Liver (tissue), 3 donors: ENCODE data around the gene SDSL.

Experiments
- EGR1 ChIP-seq, 2 donors: IDR thresholded peaks; 2 replicates each; pipeline ENCODE4 v1.6.1; 2016 to 2018; ENCODE audit warnings: antibody characterized with exemption in 2 of 2, low read depth in 2 of 2
- GABPA ChIP-seq, 2 donors: IDR thresholded peaks in 1 of 2; conservative IDR thresholded peaks in 1 of 2; 2 replicates each; pipeline ENCODE4 v1.6.1; 2016; ENCODE audit warnings: antibody characterized with exemption in 2 of 2, mild to moderate bottlenecking in 1 of 2, moderate library complexity in 1 of 2
- JUND ChIP-seq, 2 donors: IDR thresholded peaks; 2 replicates each; pipeline ENCODE4 v1.6.1; 2016; ENCODE audit warnings: antibody characterized with exemption in 2 of 2
- RAD21 ChIP-seq, 2 donors: IDR thresholded peaks; 2 replicates each; pipeline ENCODE4 v1.6.1; 2016; ENCODE audit warnings: antibody characterized with exemption in 2 of 2, mild to moderate bottlenecking in 2 of 2
- SP1 ChIP-seq: IDR thresholded peaks from 2 replicates; pipeline ENCODE4 v1.6.1; 2018; ENCODE audit warnings: antibody characterized with exemption, mild to moderate bottlenecking
- TAF1 ChIP-seq: conservative IDR thresholded peaks from 2 replicates; pipeline ENCODE4 v1.6.1; 2016; ENCODE audit warnings: antibody characterized with exemption, mild to moderate bottlenecking
- TF ChIP-seq, protein P1 (sequence below): fragments of 150-350 bp; IDR thresholded peaks from 2 replicates; pipeline ENCODE4 v1.5.1; 2017; ENCODE audit warnings: improper control_type of control experiment, low read depth, low read length; ENCODE audit not compliant: missing input control
- TF ChIP-seq, protein P2 (sequence below): IDR thresholded peaks from 2 replicates; pipeline ENCODE4 v1.6.1; 2016; ENCODE audit warnings: antibody characterized with exemption, mild to moderate bottlenecking
- TF ChIP-seq, protein P3 (sequence below): IDR thresholded peaks from 2 replicates; pipeline ENCODE4 v1.6.1; 2016; ENCODE audit warnings: antibody characterized with exemption
- TF ChIP-seq, protein P4 (sequence below): IDR thresholded peaks from 2 replicates; pipeline ENCODE4 v1.6.1; 2016; ENCODE audit warnings: antibody characterized with exemption
- donor health status: healthy.
- donor health status: healthy.

DNA sequence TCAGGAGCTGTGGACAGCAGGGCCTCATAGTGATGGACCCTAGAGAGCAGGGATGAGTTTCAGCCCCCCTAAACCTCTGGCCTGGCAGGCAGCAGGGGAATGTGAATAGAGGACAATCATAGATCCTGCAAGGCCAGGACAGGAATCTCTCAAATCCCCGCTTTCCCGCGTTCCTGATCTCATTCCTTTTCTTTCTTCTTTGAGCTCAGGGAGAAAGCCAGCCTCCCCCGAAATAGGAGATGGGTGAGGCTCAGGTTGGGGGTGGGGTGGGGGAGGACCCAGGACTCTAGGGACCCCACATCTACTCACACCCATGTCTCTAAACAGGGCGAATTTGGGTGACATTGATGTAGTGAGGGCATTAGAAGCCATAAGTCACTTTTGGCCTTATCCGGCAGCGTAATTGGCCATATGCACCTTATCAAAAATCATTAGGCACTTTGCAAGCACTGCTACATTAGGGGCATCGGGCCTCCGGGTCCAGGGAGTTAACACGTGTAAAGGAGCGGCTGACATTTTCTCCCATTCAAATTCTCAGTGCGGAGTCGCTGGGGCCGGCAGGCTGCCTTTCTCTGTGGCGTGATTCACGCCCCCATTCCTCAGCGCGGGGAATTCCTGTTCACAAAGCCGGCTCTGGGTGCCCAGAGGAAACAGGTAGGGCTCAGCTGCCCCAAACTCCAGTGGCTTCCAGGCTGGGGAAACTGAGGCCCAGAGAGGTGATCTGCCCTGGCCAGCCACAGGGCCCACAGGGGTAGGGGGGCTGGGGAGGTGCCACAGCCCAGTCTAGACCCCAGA lies 48.0 kb downstream of the SDSL start:
- TF ChIP-seq SP1 (no peak), GABPA (IDR thresholded peaks at IDR 0.05 in 1 of 2, conservative IDR thresholded peaks at IDR 0.05 in 1 of 2) (no peak), RAD21 (IDR thresholded peaks at IDR 0.05) (no peak), JUND (IDR thresholded peaks at IDR 0.05) (no peak), TAF1 (no peak), EGR1 (IDR thresholded peaks at IDR 0.05; ENCODE audit: low read depth in 2 of 2) (no peak)
- TF ChIP-seq, protein P1, sequence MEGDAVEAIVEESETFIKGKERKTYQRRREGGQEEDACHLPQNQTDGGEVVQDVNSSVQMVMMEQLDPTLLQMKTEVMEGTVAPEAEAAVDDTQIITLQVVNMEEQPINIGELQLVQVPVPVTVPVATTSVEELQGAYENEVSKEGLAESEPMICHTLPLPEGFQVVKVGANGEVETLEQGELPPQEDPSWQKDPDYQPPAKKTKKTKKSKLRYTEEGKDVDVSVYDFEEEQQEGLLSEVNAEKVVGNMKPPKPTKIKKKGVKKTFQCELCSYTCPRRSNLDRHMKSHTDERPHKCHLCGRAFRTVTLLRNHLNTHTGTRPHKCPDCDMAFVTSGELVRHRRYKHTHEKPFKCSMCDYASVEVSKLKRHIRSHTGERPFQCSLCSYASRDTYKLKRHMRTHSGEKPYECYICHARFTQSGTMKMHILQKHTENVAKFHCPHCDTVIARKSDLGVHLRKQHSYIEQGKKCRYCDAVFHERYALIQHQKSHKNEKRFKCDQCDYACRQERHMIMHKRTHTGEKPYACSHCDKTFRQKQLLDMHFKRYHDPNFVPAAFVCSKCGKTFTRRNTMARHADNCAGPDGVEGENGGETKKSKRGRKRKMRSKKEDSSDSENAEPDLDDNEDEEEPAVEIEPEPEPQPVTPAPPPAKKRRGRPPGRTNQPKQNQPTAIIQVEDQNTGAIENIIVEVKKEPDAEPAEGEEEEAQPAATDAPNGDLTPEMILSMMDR, result no peak
- TF ChIP-seq, protein P2, sequence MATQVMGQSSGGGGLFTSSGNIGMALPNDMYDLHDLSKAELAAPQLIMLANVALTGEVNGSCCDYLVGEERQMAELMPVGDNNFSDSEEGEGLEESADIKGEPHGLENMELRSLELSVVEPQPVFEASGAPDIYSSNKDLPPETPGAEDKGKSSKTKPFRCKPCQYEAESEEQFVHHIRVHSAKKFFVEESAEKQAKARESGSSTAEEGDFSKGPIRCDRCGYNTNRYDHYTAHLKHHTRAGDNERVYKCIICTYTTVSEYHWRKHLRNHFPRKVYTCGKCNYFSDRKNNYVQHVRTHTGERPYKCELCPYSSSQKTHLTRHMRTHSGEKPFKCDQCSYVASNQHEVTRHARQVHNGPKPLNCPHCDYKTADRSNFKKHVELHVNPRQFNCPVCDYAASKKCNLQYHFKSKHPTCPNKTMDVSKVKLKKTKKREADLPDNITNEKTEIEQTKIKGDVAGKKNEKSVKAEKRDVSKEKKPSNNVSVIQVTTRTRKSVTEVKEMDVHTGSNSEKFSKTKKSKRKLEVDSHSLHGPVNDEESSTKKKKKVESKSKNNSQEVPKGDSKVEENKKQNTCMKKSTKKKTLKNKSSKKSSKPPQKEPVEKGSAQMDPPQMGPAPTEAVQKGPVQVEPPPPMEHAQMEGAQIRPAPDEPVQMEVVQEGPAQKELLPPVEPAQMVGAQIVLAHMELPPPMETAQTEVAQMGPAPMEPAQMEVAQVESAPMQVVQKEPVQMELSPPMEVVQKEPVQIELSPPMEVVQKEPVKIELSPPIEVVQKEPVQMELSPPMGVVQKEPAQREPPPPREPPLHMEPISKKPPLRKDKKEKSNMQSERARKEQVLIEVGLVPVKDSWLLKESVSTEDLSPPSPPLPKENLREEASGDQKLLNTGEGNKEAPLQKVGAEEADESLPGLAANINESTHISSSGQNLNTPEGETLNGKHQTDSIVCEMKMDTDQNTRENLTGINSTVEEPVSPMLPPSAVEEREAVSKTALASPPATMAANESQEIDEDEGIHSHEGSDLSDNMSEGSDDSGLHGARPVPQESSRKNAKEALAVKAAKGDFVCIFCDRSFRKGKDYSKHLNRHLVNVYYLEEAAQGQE, result no peak
- TF ChIP-seq, protein P3, sequence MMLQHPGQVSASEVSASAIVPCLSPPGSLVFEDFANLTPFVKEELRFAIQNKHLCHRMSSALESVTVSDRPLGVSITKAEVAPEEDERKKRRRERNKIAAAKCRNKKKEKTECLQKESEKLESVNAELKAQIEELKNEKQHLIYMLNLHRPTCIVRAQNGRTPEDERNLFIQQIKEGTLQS, result no peak
- TF ChIP-seq, protein P4, sequence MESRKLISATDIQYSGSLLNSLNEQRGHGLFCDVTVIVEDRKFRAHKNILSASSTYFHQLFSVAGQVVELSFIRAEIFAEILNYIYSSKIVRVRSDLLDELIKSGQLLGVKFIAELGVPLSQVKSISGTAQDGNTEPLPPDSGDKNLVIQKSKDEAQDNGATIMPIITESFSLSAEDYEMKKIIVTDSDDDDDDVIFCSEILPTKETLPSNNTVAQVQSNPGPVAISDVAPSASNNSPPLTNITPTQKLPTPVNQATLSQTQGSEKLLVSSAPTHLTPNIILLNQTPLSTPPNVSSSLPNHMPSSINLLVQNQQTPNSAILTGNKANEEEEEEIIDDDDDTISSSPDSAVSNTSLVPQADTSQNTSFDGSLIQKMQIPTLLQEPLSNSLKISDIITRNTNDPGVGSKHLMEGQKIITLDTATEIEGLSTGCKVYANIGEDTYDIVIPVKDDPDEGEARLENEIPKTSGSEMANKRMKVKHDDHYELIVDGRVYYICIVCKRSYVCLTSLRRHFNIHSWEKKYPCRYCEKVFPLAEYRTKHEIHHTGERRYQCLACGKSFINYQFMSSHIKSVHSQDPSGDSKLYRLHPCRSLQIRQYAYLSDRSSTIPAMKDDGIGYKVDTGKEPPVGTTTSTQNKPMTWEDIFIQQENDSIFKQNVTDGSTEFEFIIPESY, result no peak
